ENCODE data around the gene MYOCOS. TPM values are rescaled to one million over a fixed set of nuclear protein-coding genes. Genes with fewer than 3 reads are reported as not detected.

Gene MYOCOS
- total and polyA plus RNA-seq, 9 of the 15 experiments (the other 6 are each of a cell fraction or from before 2014, with no cell fraction given): 0.07 TPM; not detected in 7

DNA sequence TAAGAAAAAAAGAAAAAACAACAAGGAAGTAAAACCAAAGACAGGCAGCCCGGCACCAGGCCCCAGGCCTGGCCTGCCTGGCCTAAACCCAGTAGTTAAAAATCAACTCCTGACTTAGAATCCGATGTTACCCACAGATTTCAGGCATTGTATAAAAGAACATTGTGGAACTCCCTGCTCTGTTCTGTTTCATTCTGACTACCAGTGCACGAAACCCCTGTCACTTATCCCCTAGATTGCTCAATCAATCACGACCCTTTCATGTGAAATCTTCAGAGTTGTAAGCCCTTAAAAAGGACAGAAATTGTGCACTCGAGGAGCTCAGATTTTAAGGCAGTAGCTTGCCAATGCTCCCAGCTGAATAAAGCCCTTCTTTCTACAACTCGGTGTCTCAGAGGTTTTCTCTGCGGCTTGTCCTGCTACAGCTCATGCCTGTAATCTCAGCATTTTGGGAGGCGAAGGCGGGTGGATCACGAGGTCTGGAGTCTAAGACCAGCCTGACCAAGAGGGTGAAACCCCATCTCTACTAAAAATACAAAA is 15.6 kb upstream of the MYOCOS start (continued):
- TF ChIP-seq MTA1 (IDR thresholded peaks at IDR 0.05; ENCODE audit: borderline replicate concordance) (no peak), SMAD4 (CRISPR knock-in tag; conservative IDR thresholded peaks at IDR 0.05) (no peak), SRSF9 (IDR thresholded peaks at IDR 0.05; ENCODE audit: borderline replicate concordance, low read depth, low read length) (no peak), ZNF316 (IDR thresholded peaks at IDR 0.05) (no peak), ZNF444 (CRISPR knock-in tag; IDR thresholded peaks at IDR 0.05) (no peak), ZNF324 (CRISPR knock-in tag; IDR thresholded peaks at IDR 0.05) (no peak), HSF4 (CRISPR knock-in tag; IDR thresholded peaks at IDR 0.05; ENCODE audit: borderline replicate concordance) (no peak), JUND (IDR thresholded peaks at IDR 0.05; ENCODE audit: borderline replicate concordance, low read depth, low read length) (no peak), JUND (tag; IDR thresholded peaks at IDR 0.05; ENCODE audit: borderline replicate concordance, low read depth, low read length) (no peak)
- TF ChIP-seq, protein P1, sequence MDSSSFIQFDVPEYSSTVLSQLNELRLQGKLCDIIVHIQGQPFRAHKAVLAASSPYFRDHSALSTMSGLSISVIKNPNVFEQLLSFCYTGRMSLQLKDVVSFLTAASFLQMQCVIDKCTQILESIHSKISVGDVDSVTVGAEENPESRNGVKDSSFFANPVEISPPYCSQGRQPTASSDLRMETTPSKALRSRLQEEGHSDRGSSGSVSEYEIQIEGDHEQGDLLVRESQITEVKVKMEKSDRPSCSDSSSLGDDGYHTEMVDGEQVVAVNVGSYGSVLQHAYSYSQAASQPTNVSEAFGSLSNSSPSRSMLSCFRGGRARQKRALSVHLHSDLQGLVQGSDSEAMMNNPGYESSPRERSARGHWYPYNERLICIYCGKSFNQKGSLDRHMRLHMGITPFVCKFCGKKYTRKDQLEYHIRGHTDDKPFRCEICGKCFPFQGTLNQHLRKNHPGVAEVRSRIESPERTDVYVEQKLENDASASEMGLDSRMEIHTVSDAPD (CRISPR knock-in tag; IDR thresholded peaks at IDR 0.05): no peak

DNA sequence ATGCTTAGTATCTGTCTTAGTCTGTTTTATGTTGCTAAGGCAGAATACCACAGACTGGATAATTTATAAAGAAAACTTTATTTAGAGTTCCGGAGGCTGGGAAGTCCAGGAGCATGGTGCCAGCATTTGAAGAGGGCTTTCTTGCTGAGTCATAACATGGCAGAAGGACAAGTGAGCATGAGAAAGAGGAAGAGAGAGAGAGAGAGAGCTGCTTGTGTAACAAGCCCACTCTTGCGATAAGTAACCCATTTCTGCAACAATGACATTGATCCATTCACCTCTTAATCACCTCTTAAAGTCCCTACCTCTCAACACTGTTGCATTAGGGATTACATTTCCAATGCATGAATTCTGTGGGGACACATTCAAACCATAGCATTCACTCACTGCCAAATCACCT is 11.7 kb upstream of the MYOCOS start:
- in situ Hi-C loops (cut with MboI): loop anchor here (25.0 kb wide), 1 partner anchor 1073 kb away; the partner anchor contains the start of gene GORAB
- H2AFZ ChIP-seq (ENCODE audit: low read depth, low read length): no peak overlapping the region
- intact Hi-C loops (cut with micrococcal nuclease): no loop called here
- peaks cover 0 to 6% of the 10 kb centered on the region in 2 experiments; a peak in 2 of 5 replicates for H3K4me1 ChIP-seq (replicated peaks in 1 of 2; ENCODE audit: control insufficient read depth in 2 of 2, insufficient read depth in 2 of 2, low read length in 2 of 2)
- WGBS (ENCODE audit: insufficient coverage, low coverage, missing lambda C conversion rate): 23% methylated on average over 2 of the region's 2 CpGs
- no peaks in the 10 kb centered on the region for H3K9me1 ChIP-seq (ENCODE audit: control insufficient read depth, insufficient read depth, low read length)
- FAIRE-seq (no peak), ATAC-seq (no peak), DNase-seq (ENCODE audit: extremely low read depth in 1 of 4, low spot score in 3 of 4) (no peak)
- H3K79me2 ChIP-seq (ENCODE audit: control insufficient read depth, insufficient read depth, low read length): no peaks in the 10 kb centered on the region
- no peaks in the 10 kb centered on the region for H4K20me1 ChIP-seq (replicated peaks; ENCODE audit: control insufficient read depth, insufficient read depth, low read length)
- CTCF ChIA-PET (ENCODE audit: low intra/inter-chr PET ratio): no interaction called here
- no peak overlapping the region for H3K27ac ChIP-seq (ENCODE audit: extremely low read depth, low read depth, low read length)
- H3K27me3 ChIP-seq (ENCODE audit: control insufficient read depth in 2 of 2, insufficient read depth in 2 of 2, low read length in 2 of 2): no peaks in the 10 kb centered on the region; a peak in 1 of 5 replicates
- BruUV-seq (replicated peaks): no TSS peak
- H3K9me3 ChIP-seq (replicated peaks; ENCODE audit: control insufficient read depth, insufficient read depth, low read depth, low read length): no peaks in the 10 kb centered on the region
- H3K36me3 ChIP-seq (ENCODE audit: control insufficient read depth, insufficient read depth, low read length): no peaks in the 10 kb centered on the region
- no peak overlapping the region for H3K4me2 ChIP-seq (ENCODE audit: insufficient read depth, low read length)
- POLR2A ChIA-PET: no interaction called here
- no peak overlapping the region for H3K9ac ChIP-seq (ENCODE audit: insufficient read depth in 1 of 2, low read depth in 2 of 2, low read length in 2 of 2)
- no peak overlapping the region for H3K4me3 ChIP-seq
- TF ChIP-seq ZNF316 (IDR thresholded peaks at IDR 0.05): peak; percentile 62
- TF ChIP-seq MAFK (IDR thresholded peaks at IDR 0.05; ENCODE audit: low read length): peak; percentile 59; the same call in 1 of the 2 replicates
- peak; percentile 53 for TF ChIP-seq NFE2L1 (tag; IDR thresholded peaks at IDR 0.05; ENCODE audit: borderline replicate concordance, low read depth)
- 0 out of 2 replicates have a peak, but pooled peaks have one; percentile 21 for TF ChIP-seq CEBPB (tag; IDR thresholded peaks at IDR 0.05)
- no peak for TF ChIP-seq PHB2 (IDR thresholded peaks at IDR 0.05; ENCODE audit: low read depth)
- no peak for TF ChIP-seq ZNF121 (CRISPR knock-in tag; conservative IDR thresholded peaks at IDR 0.05)
- peak; percentile 67 for TF ChIP-seq MAFF (IDR thresholded peaks at IDR 0.05; ENCODE audit: low read length)
- peak; percentile 49; the same call in 1 of the 2 replicates for TF ChIP-seq C11orf30 (IDR thresholded peaks at IDR 0.05; ENCODE audit: low read depth)
- TF ChIP-seq SPI1 (IDR thresholded peaks at IDR 0.05; ENCODE audit: borderline replicate concordance, low read depth, low read length): peak; percentile 56; the same call in 1 of the 2 replicates
- TF ChIP-seq MAFG (tag; conservative IDR thresholded peaks at IDR 0.05): peak; percentile 74
- TF ChIP-seq NFE2 (IDR thresholded peaks at IDR 0.05; ENCODE audit: low read depth): peak; percentile 85
- TF ChIP-seq BACH1 (tag; IDR thresholded peaks at IDR 0.05): peak; percentile 52; the same call in 1 of the 2 replicates
